Activated CD4-positive, alpha-beta memory T cell treated with anti-CD3 and anti-CD28 coated beads for 36 hours (primary cell): ENCODE data around the gene OXER1. TPM values are rescaled to one million over a fixed set of nuclear protein-coding genes. Genes with fewer than 3 reads are reported as not detected.
"Not testable (repeated sequence)": the region's sequence is repeated elsewhere in the genome, so short reads cannot be mapped to it uniquely, and the experiment has no call there.

Source experiments
- CTCF ChIA-PET: fragments of 350-600 bp; sonication (Branson Sonifier 250); formaldehyde crosslinking; loops from one replicate; lab custom pipeline; 2021; ENCODE audit warnings: antibody characterized with exemption, inconsistent platforms; lab: Charles Lee
- POLR2A ChIA-PET: fragments of 350-600 bp; sonication (Branson Sonifier 250); formaldehyde crosslinking; loops from one replicate; lab custom pipeline; 2021; ENCODE audit warnings: antibody characterized with exemption; lab: Charles Lee
- DNase-seq: peaks from one replicate; pipeline ENCODE4 v3.0.0-alpha.2; 2020
- H3K27ac Mint-ChIP-seq: one replicate; pipeline ENCODE4 v1.8.0; 2021; ENCODE audit warnings: mixed read lengths
- H3K27me3 Mint-ChIP-seq: one replicate; pipeline ENCODE4 v1.8.0; 2021; ENCODE audit warnings: mixed read lengths
- H3K36me3 Mint-ChIP-seq: one replicate; pipeline ENCODE4 v1.8.0; 2021; ENCODE audit warnings: mixed read lengths
- H3K4me1 Mint-ChIP-seq: one replicate; pipeline ENCODE4 v1.8.0; 2021; ENCODE audit warnings: low read depth, mixed read lengths
- H3K4me3 Mint-ChIP-seq: one replicate; pipeline ENCODE4 v1.8.0; 2021; ENCODE audit warnings: mild to moderate bottlenecking, mixed read lengths
- H3K9me3 Mint-ChIP-seq: one replicate; pipeline ENCODE4 v1.8.0; 2021; ENCODE audit warnings: mixed read lengths
- intact Hi-C: fragments of 100-400 bp; cut with micrococcal nuclease; formaldehyde crosslinking; loops from one replicate; pipeline ENCODE4 v1.15.1; 2023
- total RNA-seq, 2 experiments: library from RNA; stranded (reverse); gene quantifications; one replicate each; pipeline ENCODE4 v1.2.3, GENCODE V29; 2021

OXER1 gene
- total RNA-seq, 2 experiments from 2014 or later: not detected

DNA sequence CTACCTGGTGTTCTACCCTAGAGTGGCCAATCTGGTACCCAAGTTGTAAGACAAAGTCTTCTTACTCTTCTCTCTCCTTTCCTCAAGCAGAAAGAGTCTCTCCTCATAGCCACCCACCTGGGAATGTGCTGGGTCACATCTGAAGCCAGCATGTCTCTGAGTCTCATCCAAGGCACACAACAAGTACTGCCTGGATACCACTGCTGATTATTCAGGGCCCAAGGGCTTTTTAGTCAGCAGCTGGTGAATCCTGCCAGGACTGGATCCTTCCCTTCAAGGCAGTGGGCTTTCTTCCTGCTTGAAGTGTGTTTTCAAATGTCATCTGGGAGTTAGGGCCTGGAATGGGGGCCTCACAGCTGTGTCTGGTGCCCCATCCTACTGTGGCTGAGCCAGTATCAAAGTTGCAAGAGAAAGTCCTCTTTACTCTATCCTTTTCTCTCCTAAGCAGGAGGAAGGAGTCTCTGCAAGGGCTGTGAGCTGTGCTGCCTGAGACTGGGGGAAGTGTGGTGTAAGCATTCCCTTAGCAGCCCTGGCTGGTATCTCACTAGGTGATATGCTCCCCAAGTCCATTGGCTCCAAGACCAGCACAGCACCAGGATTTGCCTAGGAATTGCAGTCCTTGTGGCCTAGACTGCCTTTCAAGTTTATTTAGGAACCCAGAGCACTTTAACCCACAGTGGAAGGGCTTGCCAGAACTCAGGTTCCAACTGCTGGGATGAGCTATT lies 27.2 kb downstream of the OXER1 start:
- Mint-ChIP-seq H3K27ac (no peak overlapping the region), H3K4me1 (no peaks in the 10 kb centered on the region), H3K36me3 (peaks cover 77% of the 10 kb centered on the region), H3K9me3 (peaks cover 37% of the 10 kb centered on the region), H3K27me3 (no peaks in the 10 kb centered on the region), H3K4me3 (no peak overlapping the region)
- intact Hi-C loops: no loop called here
- no peak for DNase-seq
- POLR2A ChIA-PET: no interaction called here
- CTCF ChIA-PET: no interaction called here

DNA sequence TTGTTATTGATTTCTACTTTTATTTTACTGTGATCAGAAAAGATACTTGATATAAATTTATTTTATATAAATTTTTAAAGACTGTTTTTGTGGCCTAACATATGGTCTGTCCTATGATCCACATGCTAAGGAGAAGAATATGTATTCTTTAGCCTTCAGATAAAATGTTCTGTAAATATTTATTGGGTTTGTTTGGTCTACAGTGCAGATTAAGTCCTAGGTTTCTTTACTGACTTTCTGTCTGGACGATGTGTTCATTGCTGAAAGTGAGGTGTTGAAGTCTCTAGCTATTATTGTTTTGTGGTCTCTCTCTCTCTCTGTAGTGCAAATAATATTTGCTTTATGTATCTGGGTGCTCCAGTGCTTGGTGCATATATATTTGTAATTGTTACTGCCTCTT lies 30.1 kb downstream of the OXER1 start:
- intact Hi-C loops: no loop called here
- CTCF ChIA-PET: no interaction called here
- H3K27me3 Mint-ChIP-seq: no peaks in the 10 kb centered on the region
- H3K4me1 Mint-ChIP-seq: no peaks in the 10 kb centered on the region
- no peak overlapping the region for H3K27ac Mint-ChIP-seq
- DNase-seq: no peak
- H3K36me3 Mint-ChIP-seq: peaks cover 79% of the 10 kb centered on the region
- H3K4me3 Mint-ChIP-seq: no peak overlapping the region
- POLR2A ChIA-PET: no interaction called here
- H3K9me3 Mint-ChIP-seq: peaks cover 39% of the 10 kb centered on the region

DNA sequence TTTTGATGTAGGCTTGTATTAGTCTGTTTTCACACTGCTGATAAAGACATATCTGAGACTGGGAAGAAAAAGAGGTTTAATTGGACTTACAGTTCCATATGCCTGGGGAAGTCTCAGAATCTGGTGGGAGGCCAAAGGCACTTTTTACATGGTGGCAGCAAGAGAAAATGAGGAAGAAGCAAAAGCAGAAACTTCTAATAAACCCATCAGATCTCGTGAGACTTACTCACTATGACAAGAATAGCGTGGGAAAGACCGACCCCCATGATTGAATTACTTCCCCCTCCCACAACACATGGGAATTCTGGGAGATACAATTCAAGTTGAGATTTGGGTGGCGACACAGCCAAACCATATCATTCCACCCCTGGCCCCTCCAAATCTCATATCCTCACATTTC lies 32.6 kb downstream of the OXER1 start:
- Mint-ChIP-seq H3K36me3 (peaks cover 66% of the 10 kb centered on the region), H3K9me3 (peaks cover 35% of the 10 kb centered on the region)
- H3K27ac Mint-ChIP-seq, CTCF ChIA-PET, H3K27me3 Mint-ChIP-seq, H3K4me1 Mint-ChIP-seq, POLR2A ChIA-PET, H3K4me3 Mint-ChIP-seq, DNase-seq, intact Hi-C loops: not testable (repeated sequence)

DNA sequence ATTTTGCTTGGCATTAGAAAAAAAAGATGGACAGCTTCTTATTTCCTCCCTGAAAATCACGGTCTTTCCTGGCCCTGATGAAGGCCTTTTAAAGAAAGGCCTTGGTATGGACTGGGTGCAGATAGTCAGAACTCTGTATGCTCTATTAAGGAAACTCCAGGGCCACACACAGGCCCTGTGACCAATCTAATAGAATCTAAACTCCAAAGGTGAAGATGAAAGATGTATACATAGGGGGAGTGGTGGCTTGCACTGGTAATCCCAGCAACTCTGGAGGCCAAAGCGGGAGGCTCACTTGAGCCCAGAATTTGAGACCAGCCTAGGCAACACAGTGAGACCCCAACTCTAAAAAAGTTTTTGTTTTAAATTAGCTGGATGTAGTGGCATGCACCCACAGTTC lies 37.3 kb downstream of the OXER1 start:
- Mint-ChIP-seq H3K4me1 (peaks cover 10% of the 10 kb centered on the region), H3K27me3 (no peaks in the 10 kb centered on the region), H3K27ac (no peak overlapping the region), H3K4me3 (no peak overlapping the region), H3K9me3 (peaks cover 11% of the 10 kb centered on the region), H3K36me3 (peaks cover 30% of the 10 kb centered on the region)
- no peak for DNase-seq
- intact Hi-C loops: no loop called here
- ChIA-PET POLR2A (no interaction called here), CTCF (no interaction called here)

DNA sequence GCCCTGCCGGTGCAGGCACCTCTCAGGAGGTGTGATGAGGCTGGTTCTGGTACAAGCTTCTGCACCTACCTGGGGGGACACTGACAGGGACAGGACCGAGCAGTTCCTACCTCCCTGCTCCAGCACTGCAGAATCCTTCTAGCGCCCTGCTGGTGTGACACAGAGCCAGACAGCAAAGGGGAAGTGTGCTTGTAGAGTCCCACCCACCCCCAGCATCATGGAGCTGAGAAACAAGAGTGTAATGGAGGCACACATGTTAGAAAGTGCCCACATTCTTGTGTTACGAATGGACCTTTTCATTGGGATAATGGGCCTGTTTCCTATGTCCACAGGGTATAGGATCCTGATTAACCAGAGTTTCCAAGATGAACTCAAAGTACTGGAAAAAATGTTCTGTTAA lies 38.3 kb downstream of the OXER1 start:
- Mint-ChIP-seq H3K27ac (no peak overlapping the region), H3K4me1 (peaks cover 10% of the 10 kb centered on the region), H3K36me3 (peaks cover 22% of the 10 kb centered on the region), H3K4me3 (no peak overlapping the region), H3K9me3 (peaks cover 11% of the 10 kb centered on the region), H3K27me3 (no peaks in the 10 kb centered on the region)
- no peak for DNase-seq
- intact Hi-C loops: no loop called here
- ChIA-PET POLR2A (no interaction called here), CTCF (no interaction called here)

DNA sequence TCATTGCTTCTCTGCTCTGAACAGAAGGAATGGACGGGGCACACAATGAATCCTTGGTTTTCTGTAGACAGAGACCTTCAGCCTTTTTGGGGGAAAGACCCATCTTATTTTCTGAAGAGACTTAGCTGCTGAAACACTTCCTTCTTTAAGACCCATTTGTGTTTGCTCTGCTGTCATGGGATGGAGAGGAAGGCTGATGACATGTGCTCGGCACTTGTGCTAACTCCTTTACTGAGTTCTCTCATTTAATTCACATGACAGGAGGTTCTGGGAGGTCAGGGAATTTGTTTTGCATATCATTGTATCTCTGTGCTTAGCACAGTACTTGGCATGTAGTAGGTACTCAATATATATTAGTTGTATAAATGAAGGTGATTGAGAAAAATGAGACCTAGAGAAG lies 39.0 kb downstream of the OXER1 start:
- intact Hi-C loops: no loop called here
- Mint-ChIP-seq H3K9me3 (peaks cover 7% of the 10 kb centered on the region), H3K27ac (no peak overlapping the region), H3K36me3 (peaks cover 15% of the 10 kb centered on the region), H3K4me3 (no peak overlapping the region), H3K4me1 (peaks cover 10% of the 10 kb centered on the region), H3K27me3 (no peaks in the 10 kb centered on the region)
- DNase-seq: no peak
- ChIA-PET POLR2A (no interaction called here), CTCF (no interaction called here)

DNA sequence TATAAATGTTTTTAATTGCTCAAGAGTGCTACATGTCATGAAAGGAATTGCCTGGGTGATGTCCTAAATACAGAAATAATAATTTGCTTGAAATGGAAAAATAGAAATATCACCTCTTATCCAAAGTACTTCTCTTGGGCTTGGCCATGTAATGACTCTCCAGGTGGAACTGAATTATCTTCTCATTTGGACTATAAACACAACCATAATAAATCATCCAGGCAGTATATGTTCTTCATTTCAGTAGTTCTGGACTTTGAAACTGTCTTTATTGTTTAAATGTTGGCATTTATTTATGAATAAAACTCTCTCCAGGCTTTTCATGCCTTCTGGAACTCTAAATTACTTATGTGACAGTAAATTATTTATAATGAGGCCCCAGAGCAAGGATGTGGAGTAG lies 40.5 kb downstream of the OXER1 start:
- no peak overlapping the region for H3K27ac Mint-ChIP-seq
- H3K36me3 Mint-ChIP-seq: peaks cover 6% of the 10 kb centered on the region
- peaks cover 10% of the 10 kb centered on the region for H3K4me1 Mint-ChIP-seq
- no peak overlapping the region for H3K4me3 Mint-ChIP-seq
- POLR2A ChIA-PET: no interaction called here
- no peak for DNase-seq
- H3K9me3 Mint-ChIP-seq: no peaks in the 10 kb centered on the region
- H3K27me3 Mint-ChIP-seq: no peaks in the 10 kb centered on the region
- intact Hi-C loops: no loop called here
- CTCF ChIA-PET: no interaction called here

DNA sequence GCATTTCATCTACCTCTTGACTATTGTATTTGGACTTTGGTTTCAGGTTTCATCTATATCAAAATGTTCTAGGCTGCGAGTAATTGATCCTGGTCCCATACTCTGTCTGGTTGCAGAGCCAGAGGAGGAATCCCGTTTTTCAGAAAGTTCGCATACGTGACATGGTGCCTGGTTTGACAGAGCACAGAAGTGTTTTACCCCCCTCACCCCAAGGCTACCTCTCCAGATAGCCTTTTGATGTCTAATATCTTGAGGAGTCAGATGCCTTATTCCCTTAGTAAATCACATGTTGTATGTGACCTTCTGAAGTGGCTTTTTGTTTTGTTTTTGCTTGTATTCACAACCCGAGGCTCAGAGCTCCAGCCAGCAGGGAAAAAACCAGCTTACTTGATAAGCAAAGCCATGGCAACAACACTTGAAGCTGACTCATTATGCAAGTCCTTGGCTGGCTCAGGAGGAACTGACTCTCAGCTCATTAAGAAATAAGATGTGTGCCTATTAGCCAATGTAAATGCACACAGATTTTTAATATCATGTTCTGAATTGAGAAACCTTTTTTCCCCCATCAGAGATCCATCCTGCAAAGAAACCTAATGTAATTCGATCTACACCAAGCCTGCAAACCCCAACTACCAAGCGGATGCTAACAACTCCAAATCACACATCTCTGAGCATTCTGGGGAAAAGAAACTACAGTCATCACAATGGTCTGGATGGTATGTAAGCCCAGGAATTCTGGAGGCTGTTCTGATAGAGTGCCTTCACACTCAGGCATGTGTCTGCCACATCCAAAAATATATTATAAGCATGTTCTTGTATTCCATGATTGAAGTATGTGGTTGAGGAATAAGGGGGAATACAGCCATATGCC lies 41.4 kb downstream of the OXER1 start:
- CTCF ChIA-PET: no interaction called here
- intact Hi-C loops: no loop called here

DNA sequence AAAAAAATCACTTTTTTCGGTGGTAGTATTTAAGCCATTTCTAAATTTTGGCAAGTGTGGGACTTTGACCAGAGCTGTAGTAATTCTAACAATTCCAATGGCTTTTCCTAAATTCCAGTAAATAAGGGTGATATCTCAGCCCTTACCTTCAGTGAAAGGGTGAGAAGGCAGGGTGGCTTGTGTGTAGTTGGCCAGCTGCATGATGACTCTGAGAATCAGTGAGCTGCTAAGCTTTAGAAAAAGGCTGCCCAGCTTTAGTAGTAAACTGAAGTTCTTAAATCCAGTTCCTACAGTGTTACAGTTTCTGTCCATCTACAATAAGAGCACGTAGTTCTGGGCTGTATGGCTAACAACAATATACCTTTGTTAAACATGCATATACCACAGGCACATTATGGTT lies 42.0 kb downstream of the OXER1 start:
- intact Hi-C loops: no loop called here
- peaks cover 10% of the 10 kb centered on the region for H3K4me1 Mint-ChIP-seq
- H3K36me3 Mint-ChIP-seq: peaks cover 3% of the 10 kb centered on the region
- H3K9me3 Mint-ChIP-seq: no peaks in the 10 kb centered on the region
- no peak for DNase-seq
- no peaks in the 10 kb centered on the region for H3K27me3 Mint-ChIP-seq
- ChIA-PET POLR2A (interaction anchor here (1.0 kb wide), 1 partner anchor 89 kb away, joined by 3 read pairs; no protein-coding TSS in a partner anchor), CTCF (no interaction called here)
- no peak overlapping the region for H3K4me3 Mint-ChIP-seq
- H3K27ac Mint-ChIP-seq: no peak overlapping the region

More for the DNA sequence above, 41.4 kb downstream of the OXER1 start:
- Mint-ChIP-seq H3K9me3 (no peaks in the 10 kb centered on the region), H3K27me3 (no peaks in the 10 kb centered on the region), H3K4me1 (peaks cover 10% of the 10 kb centered on the region), H3K27ac (no peak overlapping the region), H3K4me3 (no peak overlapping the region), H3K36me3 (peaks cover 3% of the 10 kb centered on the region)
- DNase-seq: peak; percentile 58
- POLR2A ChIA-PET: interaction anchor here (1.0 kb wide), 1 partner anchor 88 kb away, joined by 3 read pairs; no protein-coding TSS in a partner anchor

DNA sequence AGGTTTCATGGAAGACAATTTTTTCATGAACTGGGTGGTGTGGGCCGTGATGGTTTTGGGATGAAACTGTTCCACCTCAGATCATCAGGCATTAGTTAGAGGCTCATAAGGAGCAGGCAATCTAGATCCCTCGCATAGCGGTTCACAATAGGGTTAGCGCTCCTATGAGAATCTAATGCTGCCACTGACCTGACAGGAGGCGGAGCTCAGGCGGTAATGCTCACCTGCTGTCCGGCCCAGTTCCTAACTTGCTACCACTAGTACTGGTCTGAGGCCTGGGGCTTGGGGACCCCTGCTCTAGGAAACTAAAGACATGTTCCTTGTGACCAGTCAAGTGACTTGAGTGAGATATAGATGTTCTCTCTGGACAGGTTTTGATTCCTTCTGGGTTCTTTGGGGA lies 49.2 kb downstream of the OXER1 start:
- H3K27me3 Mint-ChIP-seq: no peaks in the 10 kb centered on the region
- ChIA-PET POLR2A (no interaction called here), CTCF (no interaction called here)
- H3K27ac Mint-ChIP-seq: no peak overlapping the region
- H3K36me3 Mint-ChIP-seq: no peaks in the 10 kb centered on the region
- DNase-seq: no peak
- H3K4me3 Mint-ChIP-seq: no peak overlapping the region
- intact Hi-C loops: no loop called here
- peaks cover 10% of the 10 kb centered on the region for H3K4me1 Mint-ChIP-seq
- no peaks in the 10 kb centered on the region for H3K9me3 Mint-ChIP-seq

DNA sequence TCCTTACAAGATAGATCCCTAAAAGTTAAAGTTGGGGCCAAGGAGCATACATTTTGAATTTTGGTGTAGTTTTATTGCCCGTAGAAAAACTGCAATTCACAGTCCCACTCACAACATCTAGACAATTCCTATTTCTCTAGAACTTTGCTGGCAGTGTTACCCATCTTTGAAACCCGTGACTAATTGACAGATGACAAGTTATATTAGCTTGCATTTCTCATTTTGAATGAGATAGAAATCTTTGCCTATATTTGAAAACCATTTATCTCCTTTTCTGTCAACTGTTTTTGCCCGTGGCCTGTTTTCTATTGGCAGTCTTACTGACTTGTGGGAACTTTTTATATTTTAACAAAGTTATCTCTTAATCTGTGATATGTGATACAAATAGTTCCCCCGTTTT lies 50.0 kb downstream of the OXER1 start:
- Mint-ChIP-seq H3K4me1 (peaks cover 10% of the 10 kb centered on the region), H3K27ac (no peak overlapping the region), H3K4me3 (no peak overlapping the region), H3K9me3 (no peaks in the 10 kb centered on the region), H3K27me3 (no peaks in the 10 kb centered on the region), H3K36me3 (peaks cover 3% of the 10 kb centered on the region)
- no peak for DNase-seq
- intact Hi-C loops: no loop called here
- ChIA-PET CTCF (no interaction called here), POLR2A (no interaction called here)

DNA sequence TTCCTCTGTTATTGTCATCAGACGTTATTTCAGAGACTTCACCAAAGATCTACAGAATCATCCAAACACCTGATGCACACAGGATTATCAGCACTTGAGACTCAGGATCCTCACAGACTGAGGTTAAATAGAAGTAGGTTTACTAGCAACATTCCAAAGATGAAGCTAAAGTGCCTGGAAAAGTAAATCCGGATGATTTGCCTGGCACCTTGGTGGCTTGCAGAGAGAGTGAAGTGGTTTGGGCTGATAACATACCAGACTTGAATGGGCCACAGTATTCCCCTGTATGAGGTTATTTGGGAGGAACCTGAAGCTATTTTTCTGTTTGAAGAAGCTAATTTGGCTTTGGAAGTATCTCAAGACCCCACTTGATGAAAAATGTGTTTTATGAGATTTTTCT lies 51.0 kb downstream of the OXER1 start:
- intact Hi-C loops: no loop called here
- H3K27ac Mint-ChIP-seq: no peak overlapping the region
- ChIA-PET POLR2A (no interaction called here), CTCF (interaction anchor here (0.6 kb wide), 1 partner anchor 132 kb away, joined by 3 read pairs; no protein-coding TSS in a partner anchor)
- no peak overlapping the region for H3K4me3 Mint-ChIP-seq
- DNase-seq: no peak
- no peaks in the 10 kb centered on the region for H3K9me3 Mint-ChIP-seq
- H3K36me3 Mint-ChIP-seq: peaks cover 7% of the 10 kb centered on the region
- H3K4me1 Mint-ChIP-seq: peaks cover 10% of the 10 kb centered on the region
- H3K27me3 Mint-ChIP-seq: no peaks in the 10 kb centered on the region
